ENCODE data around the gene ZNF692. TPM values are rescaled to one million over a fixed set of nuclear protein-coding genes. Genes with fewer than 3 reads are reported as not detected.

ZNF692 gene
- total RNA-seq, 2 donors from 2014 or later: 35.0 to 41.4 TPM

- H3K36me3 Mint-ChIP-seq (ENCODE audit: low read depth): peaks cover 8% of the 10 kb centered on the region
- ATAC-seq: no peak
Measured at GRCh38 chr1:248850536-248851251, 8.2 kb downstream of the ZNF692 start.

DNA sequence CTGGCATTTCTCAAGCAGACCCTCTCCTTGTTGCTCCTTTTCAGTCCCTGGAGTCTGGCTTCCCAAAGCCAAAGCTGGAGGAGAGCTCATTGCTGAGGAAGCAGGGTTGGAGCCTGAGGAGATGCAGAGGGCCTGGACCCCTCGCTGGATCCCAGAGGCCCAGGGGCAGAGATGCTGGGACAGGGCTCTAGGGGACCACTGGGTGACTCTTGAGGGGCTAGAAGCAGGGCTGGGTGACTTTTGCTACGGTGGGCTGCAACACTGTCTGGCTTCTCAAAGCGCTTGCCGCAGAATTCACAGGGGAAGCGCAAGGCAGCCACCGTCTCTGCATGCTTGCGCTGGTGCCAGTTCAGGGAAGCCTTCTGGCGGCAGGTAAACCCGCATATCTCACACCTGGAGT lies 8.8 kb downstream of the ZNF692 start:
- no peak overlapping the region for H3K4me3 Mint-ChIP-seq
- peaks cover 11% of the 10 kb centered on the region for H3K36me3 Mint-ChIP-seq (ENCODE audit: low read depth)
- peaks cover 9% of the 10 kb centered on the region for H3K4me1 Mint-ChIP-seq
- no peaks in the 10 kb centered on the region for H3K9me3 ChIP-seq (ENCODE audit: control insufficient read depth, low read length, poor library complexity, severe bottlenecking)
- DNase-seq (no peak), ATAC-seq (no peak)
- H3K27me3 Mint-ChIP-seq: no peaks in the 10 kb centered on the region
- no peak overlapping the region for H3K27ac Mint-ChIP-seq

More at GRCh38 chr1:248850536-248851251, 8.2 kb downstream of the ZNF692 start:
- no peak for DNase-seq
- Mint-ChIP-seq H3K27me3 (no peaks in the 10 kb centered on the region), H3K4me3 (no peak overlapping the region), H3K4me1 (peaks cover 14% of the 10 kb centered on the region), H3K27ac (no peak overlapping the region)
- no peaks in the 10 kb centered on the region for H3K9me3 ChIP-seq (ENCODE audit: control insufficient read depth, low read length, poor library complexity, severe bottlenecking)

DNA sequence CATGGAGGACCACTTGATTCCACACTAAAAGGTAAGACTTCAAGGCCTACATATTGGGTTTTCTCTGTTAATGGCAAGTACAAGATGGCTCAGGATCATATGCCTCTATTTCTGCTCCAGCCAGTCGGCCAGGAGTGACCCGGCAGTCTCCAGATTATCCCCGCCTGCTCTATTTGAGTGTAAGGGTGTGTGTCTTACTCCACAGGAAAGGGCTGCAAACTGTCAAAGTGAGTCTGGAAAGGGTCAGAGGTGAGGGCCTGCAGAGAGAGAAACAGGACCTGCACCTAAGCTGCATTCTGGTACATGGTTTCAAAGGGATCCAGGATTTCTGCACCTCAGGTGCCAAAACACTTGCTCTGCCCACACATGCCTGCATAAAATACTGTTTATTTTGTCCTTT lies 9.2 kb downstream of the ZNF692 start:
- H3K9me3 ChIP-seq (ENCODE audit: control insufficient read depth, low read length, poor library complexity, severe bottlenecking): no peaks in the 10 kb centered on the region
- no peak for ATAC-seq
- H3K4me3 Mint-ChIP-seq: no peak overlapping the region
- H3K27me3 Mint-ChIP-seq: no peaks in the 10 kb centered on the region
- no peak overlapping the region for H3K27ac Mint-ChIP-seq
- peaks cover 5% of the 10 kb centered on the region for H3K4me1 Mint-ChIP-seq
- DNase-seq: no peak
- peaks cover 9% of the 10 kb centered on the region for H3K36me3 Mint-ChIP-seq (ENCODE audit: low read depth)

DNA sequence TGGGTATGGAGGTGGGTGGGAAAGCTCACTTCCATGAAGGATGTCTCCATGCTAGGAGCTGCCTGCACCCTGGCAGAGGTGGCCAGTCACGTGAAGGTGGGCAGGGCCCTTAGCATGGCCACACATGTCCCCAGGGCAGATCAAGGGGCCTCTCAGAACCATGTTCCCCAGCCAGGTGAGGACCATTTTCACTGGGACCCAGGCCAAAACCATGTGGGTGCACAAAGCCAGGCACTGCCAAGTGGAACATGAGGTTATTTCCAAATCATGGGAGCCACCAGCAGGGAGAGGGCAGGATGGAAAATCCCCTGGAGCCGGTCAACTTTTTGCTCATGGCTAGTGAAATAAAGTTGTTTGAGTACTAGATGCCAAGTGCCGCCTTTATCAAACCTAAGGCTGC lies 9.7 kb downstream of the ZNF692 start:
- Mint-ChIP-seq H3K27me3 (no peaks in the 10 kb centered on the region), H3K36me3 (ENCODE audit: low read depth) (peaks cover 7% of the 10 kb centered on the region), H3K4me1 (peaks cover 4% of the 10 kb centered on the region), H3K27ac (no peak overlapping the region), H3K4me3 (no peak overlapping the region)
- no peaks in the 10 kb centered on the region for H3K9me3 ChIP-seq (ENCODE audit: control insufficient read depth, low read length, poor library complexity, severe bottlenecking)
- DNase-seq: no peak
- ATAC-seq: no peak

- Mint-ChIP-seq H3K36me3 (ENCODE audit: low read depth) (peaks cover 7% of the 10 kb centered on the region), H3K4me3 (no peak overlapping the region), H3K4me1 (peaks cover 4% of the 10 kb centered on the region), H3K27me3 (no peaks in the 10 kb centered on the region), H3K27ac (no peak overlapping the region)
- ATAC-seq (no peak), DNase-seq (no peak)
- H3K9me3 ChIP-seq (ENCODE audit: control insufficient read depth, low read length, poor library complexity, severe bottlenecking): no peaks in the 10 kb centered on the region
Measured at GRCh38 chr1:248848602-248849001, 10.3 kb downstream of the ZNF692 start.

GRCh38 chr1:248847956-248848561 lies 10.8 kb downstream of the ZNF692 start:
- peaks cover 7% of the 10 kb centered on the region for H3K36me3 Mint-ChIP-seq (ENCODE audit: low read depth)
- H3K4me3 Mint-ChIP-seq: no peak overlapping the region
- H3K27ac Mint-ChIP-seq: no peak overlapping the region
- ATAC-seq (no peak), DNase-seq (no peak)
- no peaks in the 10 kb centered on the region for H3K9me3 ChIP-seq (ENCODE audit: control insufficient read depth, low read length, poor library complexity, severe bottlenecking)
- peaks cover 4% of the 10 kb centered on the region for H3K4me1 Mint-ChIP-seq
- no peaks in the 10 kb centered on the region for H3K27me3 Mint-ChIP-seq

GRCh38 chr1:248847181-248847955 lies 11.5 kb downstream of the ZNF692 start:
- Mint-ChIP-seq H3K27ac (no peak overlapping the region), H3K27me3 (no peaks in the 10 kb centered on the region), H3K4me3 (no peak overlapping the region), H3K4me1 (peaks cover 7% of the 10 kb centered on the region), H3K36me3 (ENCODE audit: low read depth) (peaks cover 7% of the 10 kb centered on the region)
- no peaks in the 10 kb centered on the region for H3K9me3 ChIP-seq (ENCODE audit: control insufficient read depth, low read length, poor library complexity, severe bottlenecking)
- no peak for DNase-seq
- no peak for ATAC-seq

DNA sequence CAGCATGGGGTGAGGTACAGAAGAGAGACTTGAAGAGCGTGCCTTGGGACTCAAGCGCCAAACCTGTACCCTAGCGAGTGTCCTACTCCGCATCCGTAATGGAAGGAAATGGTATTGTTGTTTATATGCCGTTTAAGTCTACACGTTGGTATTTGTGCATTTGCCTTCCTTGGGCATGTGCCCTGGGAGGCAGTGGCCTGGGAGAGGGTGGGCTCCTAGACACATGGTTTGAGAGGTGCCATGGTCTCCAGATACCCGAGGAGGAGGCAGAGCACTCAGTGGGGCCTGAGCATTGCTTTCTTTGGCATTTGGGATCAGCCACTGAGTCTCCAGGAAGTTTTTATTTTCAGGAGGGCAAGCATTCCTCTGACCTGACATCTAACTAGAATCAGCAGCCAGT lies 14.4 kb downstream of the ZNF692 start:
- no peak overlapping the region for H3K4me3 Mint-ChIP-seq
- no peaks in the 10 kb centered on the region for H3K27me3 Mint-ChIP-seq
- ATAC-seq: no peak
- H3K27ac Mint-ChIP-seq: peak overlapping the region; percentile 34
- H3K4me1 Mint-ChIP-seq: peaks cover 20% of the 10 kb centered on the region
- H3K9me3 ChIP-seq (ENCODE audit: control insufficient read depth, low read length, poor library complexity, severe bottlenecking): no peaks in the 10 kb centered on the region
- H3K36me3 Mint-ChIP-seq (ENCODE audit: low read depth): peaks cover 7% of the 10 kb centered on the region
- no peak for DNase-seq

DNA sequence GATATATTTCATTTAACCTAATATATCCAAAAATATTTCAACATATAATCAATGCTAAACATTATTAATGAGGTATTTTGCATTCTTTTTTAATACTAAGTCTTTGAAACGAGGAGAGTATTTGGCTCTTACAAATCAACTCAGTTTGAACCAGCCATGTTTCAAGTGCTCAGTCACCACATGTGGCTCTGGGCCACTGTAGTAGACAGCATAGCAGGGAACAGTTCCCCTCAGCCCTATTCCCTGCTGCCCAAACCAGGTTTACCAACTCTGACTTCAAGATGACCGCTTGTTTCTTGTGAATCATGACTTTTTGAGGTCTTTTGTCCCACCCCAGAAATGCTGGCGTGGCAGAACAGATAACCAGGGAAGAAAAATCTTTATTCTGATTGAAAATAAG lies 15.2 kb downstream of the ZNF692 start:
- peaks cover 19% of the 10 kb centered on the region for H3K4me1 Mint-ChIP-seq
- DNase-seq (no peak), ATAC-seq (no peak)
- peaks cover 4% of the 10 kb centered on the region for H3K36me3 Mint-ChIP-seq (ENCODE audit: low read depth)
- no peaks in the 10 kb centered on the region for H3K9me3 ChIP-seq (ENCODE audit: control insufficient read depth, low read length, poor library complexity, severe bottlenecking)
- H3K4me3 Mint-ChIP-seq: no peak overlapping the region
- H3K27me3 Mint-ChIP-seq: no peaks in the 10 kb centered on the region
- H3K27ac Mint-ChIP-seq: no peak overlapping the region

- DNase-seq (no peak), ATAC-seq (no peak)
- no peak overlapping the region for H3K27ac Mint-ChIP-seq
Measured at GRCh38 chr1:248842781-248843331, 16.0 kb downstream of the ZNF692 start.

DNA sequence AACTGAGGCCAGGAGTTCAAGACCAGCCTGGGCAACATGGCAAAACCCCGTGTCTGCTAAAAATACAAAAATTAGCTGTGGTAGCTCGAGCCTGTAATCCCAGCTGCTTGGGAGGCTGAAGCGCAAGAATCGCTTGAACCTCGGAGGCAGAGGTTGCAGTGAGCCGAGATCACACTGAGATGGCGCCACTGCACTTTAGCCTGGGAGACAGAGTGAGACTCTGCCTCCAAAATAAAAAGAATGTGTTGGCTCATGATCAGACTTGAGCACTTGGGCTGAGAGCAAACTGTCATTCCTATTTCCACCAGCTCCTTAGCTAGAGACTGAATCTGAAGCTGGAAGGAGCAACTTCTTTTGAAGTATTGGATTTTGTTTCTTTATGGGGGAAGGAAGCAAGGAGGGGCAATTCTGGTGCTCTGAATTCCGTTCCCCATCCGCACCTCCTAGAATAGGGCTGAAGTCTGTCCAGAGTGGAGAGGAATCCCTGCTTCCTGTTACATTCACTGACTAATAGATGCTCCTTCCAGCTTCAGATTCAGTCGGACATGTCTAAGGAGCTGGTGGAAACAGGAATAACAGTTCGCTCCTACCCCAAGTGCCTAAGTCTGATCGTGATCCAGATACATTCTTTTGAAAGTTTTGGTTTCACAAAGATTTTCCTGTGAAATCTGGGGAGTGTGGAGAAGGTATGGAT lies 17.0 kb downstream of the ZNF692 start:
- Mint-ChIP-seq H3K27me3 (no peaks in the 10 kb centered on the region), H3K27ac (peak overlapping the region; percentile 60), H3K4me3 (no peak overlapping the region), H3K36me3 (ENCODE audit: low read depth) (peaks cover 2% of the 10 kb centered on the region), H3K4me1 (peaks cover 19% of the 10 kb centered on the region)
- no peaks in the 10 kb centered on the region for H3K9me3 ChIP-seq (ENCODE audit: control insufficient read depth, low read length, poor library complexity, severe bottlenecking)
- DNase-seq: peak in 1 of 3 donors; percentile 39
- ATAC-seq: no peak

More at GRCh38 chr1:248842781-248843331, 16.0 kb downstream of the ZNF692 start:
- Mint-ChIP-seq H3K27me3 (no peaks in the 10 kb centered on the region), H3K4me1 (peaks cover 19% of the 10 kb centered on the region), H3K36me3 (ENCODE audit: low read depth) (peaks cover 2% of the 10 kb centered on the region), H3K4me3 (no peak overlapping the region)
- no peaks in the 10 kb centered on the region for H3K9me3 ChIP-seq (ENCODE audit: control insufficient read depth, low read length, poor library complexity, severe bottlenecking)

- H3K27me3 Mint-ChIP-seq: no peaks in the 10 kb centered on the region
- peaks cover 2% of the 10 kb centered on the region for H3K36me3 Mint-ChIP-seq (ENCODE audit: low read depth)
- ATAC-seq (no peak), DNase-seq (no peak)
- H3K4me1 Mint-ChIP-seq: peaks cover 19% of the 10 kb centered on the region
- H3K27ac Mint-ChIP-seq: no peak overlapping the region
- H3K9me3 ChIP-seq (ENCODE audit: control insufficient read depth, low read length, poor library complexity, severe bottlenecking): no peaks in the 10 kb centered on the region
- no peak overlapping the region for H3K4me3 Mint-ChIP-seq
Measured at GRCh38 chr1:248840946-248841345, 17.9 kb downstream of the ZNF692 start.

- DNase-seq: no peak
- H3K4me3 Mint-ChIP-seq: no peak overlapping the region
Measured at GRCh38 chr1:248839168-248839555, 19.7 kb downstream of the ZNF692 start.

More at GRCh38 chr1:248839168-248839555, 19.7 kb downstream of the ZNF692 start:
- peaks cover 19% of the 10 kb centered on the region for H3K4me1 Mint-ChIP-seq
- no peaks in the 10 kb centered on the region for H3K27me3 Mint-ChIP-seq
- peak overlapping the region; percentile 89 for H3K27ac Mint-ChIP-seq
- no peaks in the 10 kb centered on the region for H3K36me3 Mint-ChIP-seq (ENCODE audit: low read depth)
- no peak for ATAC-seq
- H3K9me3 ChIP-seq (ENCODE audit: control insufficient read depth, low read length, poor library complexity, severe bottlenecking): no peaks in the 10 kb centered on the region
